HG03103 (cell line): ENCODE results near the gene DDI2.
"Not testable (repeated sequence)": the region's sequence is repeated elsewhere in the genome, so short reads cannot be mapped to it uniquely, and the experiment has no call there.

Experiments
- ATAC-seq: cut with Tn5 transposase; IDR thresholded peaks from one replicate; pipeline ENCODE4 v1.9.1; 2021; ENCODE audit warnings: low read depth; ENCODE audit not compliant: unreplicated experiment

The DDI2 gene

DNA sequence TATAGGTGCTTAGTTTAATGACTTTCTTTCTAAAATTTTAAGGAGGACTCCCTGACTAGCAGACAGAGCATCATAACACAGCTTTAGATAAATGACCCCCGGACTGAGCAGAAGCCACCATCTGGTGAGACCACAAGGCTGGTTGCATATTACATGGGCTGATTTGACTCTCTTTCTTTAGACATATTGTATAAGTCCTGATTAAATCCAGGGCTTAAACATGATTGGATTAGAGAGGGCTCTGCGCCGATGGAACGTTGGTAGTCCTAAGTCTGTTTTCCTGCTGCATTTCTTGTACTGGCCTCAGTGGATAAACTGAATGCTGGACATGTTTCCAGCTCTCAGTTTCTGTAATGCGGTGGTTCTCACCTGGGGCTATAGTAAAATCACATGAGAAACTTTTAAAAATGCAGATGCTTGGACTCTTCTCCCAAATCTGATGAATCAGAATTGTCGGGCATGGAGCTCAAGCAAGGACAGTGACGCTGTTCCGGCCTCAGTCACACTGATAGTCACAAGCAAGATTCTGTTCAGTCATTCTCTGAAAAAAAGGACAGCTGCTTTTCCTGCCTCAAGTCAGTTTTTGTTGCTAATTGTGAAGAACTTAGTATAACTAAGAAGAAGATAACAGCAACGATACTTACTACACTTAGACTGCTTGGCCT, 16.6 kb downstream of the DDI2 start:
- no peak for ATAC-seq

GRCh38 chr1:15636436-15636835, 19.2 kb downstream of the DDI2 start:
- no peak for ATAC-seq

GRCh38 chr1:15637826-15638225, 20.6 kb downstream of the DDI2 start:
- no peak for ATAC-seq

GRCh38 chr1:15639262-15639661, 22.0 kb downstream of the DDI2 start:
- ATAC-seq: no peak

DNA sequence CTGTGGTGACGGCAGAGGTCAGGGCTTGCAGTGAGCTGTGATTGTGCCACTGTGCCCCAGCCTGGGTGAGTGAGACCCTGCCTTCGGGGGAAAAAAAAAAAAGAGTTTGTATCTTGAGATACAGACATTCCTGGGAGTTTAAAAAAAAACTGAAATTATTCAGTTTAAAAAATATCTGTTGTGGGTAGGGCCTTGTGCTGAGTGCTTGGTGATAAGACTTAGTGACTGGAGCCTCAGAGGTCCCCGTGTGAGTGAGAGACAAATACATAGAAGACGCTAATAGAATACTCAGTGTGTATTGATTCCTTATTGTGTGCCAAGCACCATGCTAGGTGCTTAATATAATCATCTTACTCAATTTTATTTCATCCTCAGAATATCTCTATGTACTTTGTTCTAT, 22.7 kb downstream of the DDI2 start:
- no peak for ATAC-seq

- ATAC-seq: no peak
Observed at GRCh38 chr1:15640667-15641066, 23.4 kb downstream of the DDI2 start.

DNA sequence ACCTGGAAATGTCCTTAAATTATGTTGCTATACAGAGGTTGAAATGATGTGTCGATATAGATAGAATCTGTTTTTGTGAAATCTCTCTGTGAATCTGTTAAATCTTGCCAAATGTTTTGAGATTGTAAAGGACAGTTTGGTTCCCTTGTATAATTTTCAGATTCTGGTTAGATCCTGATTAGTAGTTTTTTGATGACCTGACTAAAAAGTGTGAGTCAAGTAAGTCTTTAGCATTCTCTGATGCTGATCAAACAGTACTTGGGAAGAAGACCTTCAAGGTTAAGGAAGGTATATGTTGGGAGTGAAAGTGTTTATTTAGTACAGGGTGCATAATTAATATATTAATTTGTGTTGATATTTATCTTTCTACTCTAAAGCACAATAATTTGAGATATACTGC, 32.7 kb downstream of the DDI2 start:
- no peak for ATAC-seq

- ATAC-seq: no peak
Observed at GRCh38 chr1:15650433-15650832, 33.2 kb downstream of the DDI2 start.

DNA sequence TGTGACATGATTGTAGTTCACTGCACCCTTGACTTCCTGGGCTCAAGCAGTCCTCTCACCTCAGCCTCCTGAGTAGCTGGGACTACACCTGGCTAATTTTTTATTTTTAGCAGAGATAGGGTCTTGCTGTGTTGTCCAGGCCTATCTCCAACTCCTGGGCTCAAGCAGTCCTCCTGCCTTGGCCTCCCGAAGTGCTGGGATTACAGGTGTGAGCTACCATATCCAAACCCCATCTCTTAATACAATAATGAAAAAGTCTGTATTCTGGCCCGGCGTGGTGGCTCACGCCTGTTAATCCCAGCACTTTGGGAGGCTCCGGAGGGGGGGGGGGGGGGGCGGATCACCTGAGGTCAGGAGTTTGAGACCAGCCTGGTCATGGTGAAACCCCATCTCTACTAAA, 34.9 kb downstream of the DDI2 start:
- ATAC-seq: not testable (repeated sequence)

- no peak for ATAC-seq
Observed at GRCh38 chr1:15654091-15654690, 36.9 kb downstream of the DDI2 start.

DNA sequence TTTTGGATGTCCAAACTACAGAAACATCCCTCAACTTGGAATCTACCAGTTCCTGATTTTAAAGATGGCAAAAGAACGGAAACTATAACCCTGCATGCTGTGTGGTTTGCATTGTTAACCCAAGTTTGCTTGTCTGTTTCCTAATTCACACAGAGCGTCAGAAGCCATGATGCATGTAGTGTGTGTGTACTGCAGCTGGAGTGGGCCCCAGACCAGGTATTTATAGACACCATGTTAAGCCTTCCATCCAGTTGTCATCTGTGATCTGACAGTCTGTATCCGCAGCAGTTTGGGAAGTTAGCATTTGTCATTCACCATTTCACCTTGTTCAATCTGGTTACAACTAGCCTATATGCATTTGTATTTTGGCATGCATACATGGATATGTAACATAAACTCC, 39.2 kb downstream of the DDI2 start:
- ATAC-seq: no peak

GRCh38 chr1:15657021-15657420, 39.8 kb downstream of the DDI2 start:
- ATAC-seq: no peak

DNA sequence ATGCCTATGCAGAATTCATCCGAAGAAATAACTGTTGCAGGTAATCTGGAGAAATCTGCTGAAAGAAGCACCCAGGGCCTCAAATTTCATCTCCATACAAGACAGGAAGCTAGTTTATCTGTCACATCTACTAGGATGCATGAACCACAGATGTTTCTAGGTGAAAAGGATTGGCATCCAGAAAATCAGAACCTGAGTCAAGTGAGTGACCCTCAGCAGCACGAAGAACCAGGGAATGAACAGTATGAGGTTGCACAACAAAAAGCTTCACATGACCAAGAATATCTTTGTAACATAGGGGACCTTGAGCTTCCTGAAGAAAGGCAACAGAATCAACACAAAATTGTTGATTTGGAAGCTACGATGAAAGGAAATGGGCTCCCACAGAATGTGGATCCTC, 42.9 kb downstream of the DDI2 start:
- ATAC-seq: no peak

DNA sequence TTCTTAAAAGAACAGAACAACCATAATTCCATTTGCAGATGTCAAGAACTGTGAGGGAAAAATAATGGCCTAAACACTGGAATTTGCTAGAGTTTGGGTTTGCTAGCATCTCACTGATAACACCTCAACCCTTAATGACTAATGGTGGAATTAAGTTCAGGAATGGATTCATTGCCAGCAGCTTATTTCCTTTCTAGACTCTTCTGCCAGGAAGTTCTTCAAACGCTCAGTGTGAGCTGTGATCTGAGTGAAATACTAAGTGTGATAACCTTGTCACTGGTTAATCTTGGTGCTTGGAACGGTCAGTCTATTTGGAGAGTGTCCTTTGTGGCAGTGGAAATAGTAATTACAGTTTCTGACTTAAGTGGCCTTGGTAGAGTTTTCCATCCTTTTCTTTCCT, 45.2 kb downstream of the DDI2 start:
- ATAC-seq: no peak

DNA sequence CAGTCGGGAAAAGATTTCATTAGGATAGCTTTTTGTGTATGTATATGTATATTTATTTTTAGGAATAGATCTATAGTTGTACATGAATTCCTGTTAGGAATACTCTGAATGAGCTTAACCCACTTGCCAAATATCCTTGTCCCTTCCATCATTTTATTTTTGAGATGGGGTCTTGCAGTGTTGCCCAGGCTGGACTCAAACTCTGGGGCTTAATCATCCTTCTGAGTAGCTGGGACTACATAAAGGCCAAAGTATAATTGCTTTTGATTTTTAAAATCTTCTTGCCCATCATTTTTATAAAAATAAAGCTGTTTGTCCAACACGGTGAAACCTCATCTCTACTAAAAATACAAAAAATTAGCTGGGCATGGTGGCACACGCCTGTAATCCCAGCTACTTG, 46.7 kb downstream of the DDI2 start:
- no peak for ATAC-seq

GRCh38 chr1:15667362-15667761, 50.1 kb downstream of the DDI2 start:
- ATAC-seq: no peak

DNA sequence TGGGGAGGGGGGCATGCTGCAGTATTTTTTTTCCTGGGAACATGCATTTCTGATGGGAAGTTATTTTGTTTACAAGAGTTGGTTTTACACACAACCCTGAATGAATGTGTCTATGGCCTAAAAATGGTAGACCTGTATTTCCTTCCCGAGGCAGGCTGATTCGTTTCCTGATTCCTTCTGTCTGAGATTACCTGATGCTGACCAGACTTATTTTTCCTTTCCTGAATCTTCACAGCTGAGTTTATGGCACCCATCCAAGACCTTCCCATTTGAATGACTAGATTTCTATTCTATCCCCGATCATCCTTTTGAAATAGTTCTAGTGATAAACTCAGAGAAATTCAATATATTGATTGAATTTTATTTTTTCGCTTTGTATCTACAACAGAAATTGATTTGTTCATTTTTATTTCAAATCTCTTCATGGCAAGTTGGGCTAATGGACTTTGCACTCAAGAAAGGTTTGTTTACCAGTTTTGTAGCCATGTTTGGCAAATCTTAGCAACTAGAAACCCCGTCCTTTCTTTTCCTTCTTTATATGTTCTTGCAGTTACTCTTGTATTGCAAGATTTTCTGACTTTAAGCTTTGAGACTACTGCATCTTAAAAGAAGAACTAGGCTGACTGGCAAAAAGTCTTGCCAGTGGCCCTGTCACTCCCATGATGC, 51.0 kb downstream of the DDI2 start:
- ATAC-seq: no peak

GRCh38 chr1:15669074-15669473, 51.8 kb downstream of the DDI2 start:
- ATAC-seq: no peak

DNA sequence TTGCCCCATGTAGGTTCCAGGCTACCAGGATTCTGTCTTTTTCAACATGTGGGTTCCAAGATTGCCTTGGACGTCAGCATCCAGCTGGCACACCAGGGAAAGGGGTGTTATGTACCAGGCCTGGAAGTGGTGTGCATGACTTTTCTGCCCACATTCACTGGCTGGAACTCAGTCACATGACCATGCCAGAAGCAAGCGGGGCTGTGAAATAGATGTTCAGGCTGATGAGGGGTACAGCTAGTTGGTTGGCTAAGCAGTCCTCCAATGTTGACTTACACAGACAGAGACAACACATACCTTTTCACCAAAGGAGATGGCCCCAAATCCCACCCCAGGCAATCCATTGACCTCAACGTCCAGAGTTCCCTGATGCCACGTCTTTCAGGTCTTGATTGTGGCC, 52.6 kb downstream of the DDI2 start:
- ATAC-seq: no peak

- ATAC-seq: no peak
Observed at GRCh38 chr1:15671430-15671829, 54.2 kb downstream of the DDI2 start.

DNA sequence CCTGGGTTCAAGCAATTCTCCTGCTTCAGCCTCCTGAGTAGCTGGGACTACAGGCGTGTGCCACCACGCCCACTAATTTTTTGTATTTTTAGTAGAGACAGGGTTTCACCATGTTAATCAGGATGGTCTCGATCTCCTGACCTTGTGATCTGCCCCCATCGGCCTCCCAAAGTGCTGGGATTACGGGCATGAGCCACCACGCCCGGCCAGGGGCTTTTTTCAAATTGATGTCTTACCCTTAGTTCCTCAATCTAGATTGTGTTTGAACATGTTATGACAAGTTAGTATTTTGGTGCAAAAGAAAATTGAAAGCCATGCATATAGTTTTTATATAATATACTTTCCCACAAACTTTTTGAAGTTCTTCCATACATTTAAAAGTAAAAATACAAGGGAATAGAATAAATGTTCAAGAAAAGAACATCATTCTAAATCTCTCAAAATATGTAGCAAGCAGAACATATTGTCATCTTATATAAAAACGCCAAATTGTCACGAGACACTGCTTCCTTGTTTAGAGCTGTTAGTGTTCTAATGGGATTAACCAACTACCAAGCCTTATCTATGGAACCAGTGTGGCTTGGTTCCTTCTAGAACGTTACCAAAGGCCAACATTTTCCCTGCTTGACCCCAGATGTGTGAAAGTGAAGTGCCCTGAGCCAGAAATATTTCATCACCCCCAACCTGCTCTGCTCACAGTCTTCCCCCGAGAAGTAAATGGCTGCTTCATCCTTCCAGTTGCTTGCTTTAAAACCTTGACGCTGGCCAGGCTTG, 57.3 kb downstream of the DDI2 start:
- no peak for ATAC-seq
